Ovary (tissue), 3 donors: Measurements from ENCODE around the gene JAG1.

ENCODE experiments used
- CTCF ChIP-seq, 3 donors: fragments of 450-650 bp in 2 of 3; fragments of 200-600 bp in 1 of 3; IDR thresholded peaks; one replicate each; pipeline versions ENCODE4 v1.5.1 to v1.8.0; 2016 to 2022; ENCODE audit warnings: antibody characterized with exemption in 3 of 3, mild to moderate bottlenecking in 1 of 3
- EP300 ChIP-seq: sonication (generic); formaldehyde crosslinking; IDR thresholded peaks from one replicate; pipeline ENCODE4 v1.6.1; 2017; ENCODE audit warnings: antibody characterized with exemption
- POLR2A ChIP-seq: fragments of 450-650 bp; IDR thresholded peaks from one replicate; pipeline ENCODE4 v1.6.1; 2017; ENCODE audit warnings: antibody characterized with exemption, mild to moderate bottlenecking, moderate library complexity
- donor health status: DM: no; HTN: no; CAD: no.

- TF ChIP-seq CTCF (IDR thresholded peaks at IDR 0.05) (no peak), POLR2A (no peak), EP300 (no peak)
These were observed 16.3 kb downstream of the JAG1 start for GRCh38 chr20:10657453-10657852.
